ENCODE data around the gene HSD3B7. TPM values are rescaled to one million over a fixed set of nuclear protein-coding genes. Genes with fewer than 3 reads are reported as not detected.

HSD3B7 gene
- total and polyA plus RNA-seq, 8 donors = 2.9 to 52.7 (median 10.3) TPM

DNA sequence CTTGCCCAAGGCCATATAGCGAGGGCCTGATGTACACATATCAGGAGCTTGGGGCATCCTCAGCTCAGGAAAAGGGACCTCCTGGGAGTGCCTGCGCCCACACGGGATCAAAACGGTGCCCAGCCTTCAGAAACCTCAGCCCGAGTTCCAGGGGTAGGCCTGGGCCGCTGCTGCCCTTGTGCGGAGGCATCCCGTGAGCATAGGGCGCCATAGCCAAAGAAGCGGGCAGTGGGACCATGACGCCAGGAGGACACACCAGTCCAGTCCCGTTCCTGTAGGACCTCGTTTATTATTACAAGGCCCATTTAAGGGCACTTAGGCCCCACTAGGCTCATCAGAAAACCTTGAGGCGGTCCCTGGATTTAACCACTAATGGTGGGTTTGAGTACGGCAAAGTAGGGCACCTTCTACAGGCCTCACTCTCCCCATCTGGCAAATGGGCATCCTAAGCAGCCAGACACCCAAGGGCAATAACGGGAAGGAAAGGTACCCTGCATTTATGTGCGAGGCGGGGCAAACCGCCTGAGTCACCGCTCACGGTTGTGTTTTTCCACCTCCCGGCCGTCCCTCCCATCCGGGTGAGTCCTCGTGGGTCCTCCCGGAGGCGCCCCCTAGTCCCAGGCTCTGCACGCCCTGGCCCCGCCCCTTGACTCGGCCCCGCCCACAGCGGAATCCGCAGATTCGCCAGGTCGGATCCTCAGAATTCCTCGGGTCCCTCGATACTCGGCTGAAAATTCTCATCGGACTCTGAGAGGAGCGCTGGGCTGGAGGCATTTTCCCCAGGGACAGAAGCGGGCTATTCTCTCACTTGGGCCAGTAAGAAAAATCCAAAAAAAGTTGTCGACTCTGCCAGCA lies 28.2 kb upstream of the HSD3B7 start:
- TF ChIP-seq POLR2AphosphoS5 (IDR thresholded peaks at IDR 0.05) (peak in 1 of 3 donors; percentile 37), EP300 (IDR thresholded peaks at IDR 0.05) (no peak)
- TF ChIP-seq, protein P1, sequence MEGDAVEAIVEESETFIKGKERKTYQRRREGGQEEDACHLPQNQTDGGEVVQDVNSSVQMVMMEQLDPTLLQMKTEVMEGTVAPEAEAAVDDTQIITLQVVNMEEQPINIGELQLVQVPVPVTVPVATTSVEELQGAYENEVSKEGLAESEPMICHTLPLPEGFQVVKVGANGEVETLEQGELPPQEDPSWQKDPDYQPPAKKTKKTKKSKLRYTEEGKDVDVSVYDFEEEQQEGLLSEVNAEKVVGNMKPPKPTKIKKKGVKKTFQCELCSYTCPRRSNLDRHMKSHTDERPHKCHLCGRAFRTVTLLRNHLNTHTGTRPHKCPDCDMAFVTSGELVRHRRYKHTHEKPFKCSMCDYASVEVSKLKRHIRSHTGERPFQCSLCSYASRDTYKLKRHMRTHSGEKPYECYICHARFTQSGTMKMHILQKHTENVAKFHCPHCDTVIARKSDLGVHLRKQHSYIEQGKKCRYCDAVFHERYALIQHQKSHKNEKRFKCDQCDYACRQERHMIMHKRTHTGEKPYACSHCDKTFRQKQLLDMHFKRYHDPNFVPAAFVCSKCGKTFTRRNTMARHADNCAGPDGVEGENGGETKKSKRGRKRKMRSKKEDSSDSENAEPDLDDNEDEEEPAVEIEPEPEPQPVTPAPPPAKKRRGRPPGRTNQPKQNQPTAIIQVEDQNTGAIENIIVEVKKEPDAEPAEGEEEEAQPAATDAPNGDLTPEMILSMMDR (IDR thresholded peaks at IDR 0.05) = peak in 1 of 7 experiments; percentile 11
- Histone ChIP-seq H3K27me3 (no peaks in the 10 kb centered on the region), H3K4me1 (peaks cover 21 to 59% (median 48%) of the 10 kb centered on the region in 4 donors), H3K9me3 (no peaks in the 10 kb centered on the region), H3K36me3 (peaks cover 18 to 31% (median 29%) of the 10 kb centered on the region in 4 donors), H3K27ac (peak overlapping the region; percentile 97 to 98 (median 97)), H3K4me3 (peak overlapping the region; percentile 88 to 93 (median 90))
- DNase-seq = peak; percentile 81 to 92
- 23 to 26% (median 26%) methylated on average over 39 to 42 of the region's 42 CpGs for WGBS, 5 donors
- intact Hi-C loops (cut with DNase I; ENCODE audit: low total_unique reads) = no loop called here

DNA sequence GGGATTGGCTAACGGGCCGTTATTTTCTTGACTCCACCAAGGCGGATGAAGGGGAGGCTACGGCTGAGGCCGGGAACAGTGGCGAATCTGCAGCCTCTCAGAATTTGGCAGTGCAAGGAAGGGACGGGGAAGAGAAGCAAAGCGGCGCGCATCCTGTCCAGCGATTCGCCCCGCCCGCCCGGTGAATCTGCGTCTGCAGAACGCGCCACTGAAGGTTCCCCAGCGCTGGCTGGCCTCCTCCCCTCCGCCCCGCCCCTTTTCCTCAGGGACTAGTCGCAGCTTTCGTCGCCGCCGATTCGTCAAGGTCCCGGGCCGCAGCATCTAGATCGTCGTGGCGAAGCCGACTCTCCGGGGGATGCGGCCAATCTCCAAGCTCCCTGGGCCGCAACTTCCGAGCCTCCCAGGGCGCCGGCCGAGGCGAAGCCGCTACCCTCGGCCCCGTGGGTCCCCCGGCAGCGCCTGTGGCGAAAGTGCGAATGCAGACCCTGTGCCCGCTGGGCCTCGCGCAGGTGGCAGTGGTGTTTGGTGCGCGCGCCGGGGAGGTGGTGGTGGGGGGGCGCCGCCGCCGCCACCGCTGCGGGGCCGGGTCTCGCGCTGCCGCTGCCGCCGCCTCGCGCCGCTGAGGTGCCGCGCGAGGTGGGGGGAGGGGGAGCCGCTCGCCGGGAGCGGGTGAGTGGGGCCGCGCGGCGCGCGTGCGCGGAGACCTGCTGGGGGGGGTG lies 27.4 kb upstream of the HSD3B7 start, which contains the start of gene SETD1A:
TSS of gene SETD1A (plus strand) at position 299 of the 719 bp plus-strand sequence. CDS start 978 bp downstream, outside the sequence.
- WGBS, 5 donors = 0 to 1% (median 0%) methylated on average over 32 to 84 of the region's 85 CpGs
- intact Hi-C loops (cut with DNase I; ENCODE audit: low total_unique reads) = no loop called here
- peak within 1 kb of the TSS; percentile 88 to 93 (median 90) for H3K4me3 ChIP-seq
- TF ChIP-seq POLR2AphosphoS5 (IDR thresholded peaks at IDR 0.05) (peak in 2 of 3 donors; percentile 62 to 78), EP300 (IDR thresholded peaks at IDR 0.05) (no peak)
- no peaks in the 10 kb centered on the region for H3K27me3 ChIP-seq
- peak within 1 kb of the TSS; percentile 97 to 98 (median 97) for H3K27ac ChIP-seq
- peaks cover 13 to 52% (median 42%) of the 10 kb centered on the region in 4 donors for H3K4me1 ChIP-seq
- H3K36me3 ChIP-seq = peaks cover 26 to 39% (median 37%) of the 10 kb centered on the region in 4 donors
- no peaks in the 10 kb centered on the region for H3K9me3 ChIP-seq
- peak; percentile 97 to 98 for DNase-seq

GRCh38 chr16:30958175-30959079 lies 26.6 kb upstream of the HSD3B7 start:
- WGBS, 5 donors = 10 to 27% (median 21%) methylated on average over 22 to 54 of the region's 55 CpGs
- no peaks in the 10 kb centered on the region for H3K27me3 ChIP-seq
- H3K4me3 ChIP-seq = peak overlapping the region; percentile 88 to 93 (median 90)
- no peaks in the 10 kb centered on the region for H3K9me3 ChIP-seq
- peak overlapping the region; percentile 97 to 98 (median 97) for H3K27ac ChIP-seq
- peaks cover 34 to 47% (median 45%) of the 10 kb centered on the region in 4 donors for H3K36me3 ChIP-seq
- TF ChIP-seq POLR2A (IDR thresholded peaks at IDR 0.05) (no peak), EP300 (IDR thresholded peaks at IDR 0.05) (no peak), POLR2AphosphoS5 (IDR thresholded peaks at IDR 0.05) (no peak)
- TF ChIP-seq, protein P1 (IDR thresholded peaks at IDR 0.05) = no peak
- DNase-seq = peak; percentile 56 to 81
- peaks cover 10 to 44% (median 34%) of the 10 kb centered on the region in 4 donors for H3K4me1 ChIP-seq
- intact Hi-C loops (cut with DNase I; ENCODE audit: low total_unique reads) = no loop called here

DNA sequence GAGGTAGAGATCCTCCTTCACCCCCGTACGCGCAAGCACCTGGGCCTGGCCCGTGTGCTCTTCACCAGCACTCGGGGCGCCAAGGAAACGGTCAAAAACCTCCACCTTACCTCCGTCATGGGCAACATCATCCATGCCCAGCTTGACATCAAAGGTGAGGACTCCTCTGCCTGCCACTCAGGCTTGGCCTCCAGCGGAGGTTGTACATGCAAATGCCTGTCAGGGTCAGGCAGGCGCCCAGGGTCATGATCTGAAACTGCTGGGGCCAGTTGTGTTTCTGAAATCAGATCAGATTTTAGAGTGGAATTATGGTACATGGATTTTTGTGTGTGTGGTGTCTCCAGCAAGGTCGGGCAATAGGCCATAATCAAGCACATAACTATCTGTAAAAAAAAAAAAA lies 23.6 kb upstream of the HSD3B7 start:
- Histone ChIP-seq H3K4me3 (no peak overlapping the region), H3K36me3 (peaks cover 64 to 76% (median 74%) of the 10 kb centered on the region in 4 donors), H3K4me1 (peaks cover 10 to 31% (median 24%) of the 10 kb centered on the region in 4 donors), H3K27me3 (no peaks in the 10 kb centered on the region), H3K9me3 (no peaks in the 10 kb centered on the region), H3K27ac (no peak overlapping the region)
- WGBS, 5 donors = 90 to 98% (median 93%) methylated on average over 11 of the region's 11 CpGs
- TF ChIP-seq POLR2AphosphoS5 (IDR thresholded peaks at IDR 0.05) = no peak
- TF ChIP-seq EP300 (IDR thresholded peaks at IDR 0.05) = no peak
- no peak for TF ChIP-seq POLR2A (IDR thresholded peaks at IDR 0.05)
- TF ChIP-seq, protein P1 (IDR thresholded peaks at IDR 0.05) = no peak
- intact Hi-C loops (cut with DNase I; ENCODE audit: low total_unique reads) = no loop called here
- no peak for DNase-seq
